HepG2 (cell line): ENCODE results near the gene HPD. TPM values are rescaled to one million over a fixed set of nuclear protein-coding genes. Genes with fewer than 3 reads are reported as not detected.

Experiments used
- CBX5 ChIP-seq: sonication (generic); formaldehyde crosslinking; IDR thresholded peaks from 2 replicates; pipeline ENCODE4 v1.4.0; 2020; ENCODE audit warnings: missing genetic modification reagents, borderline replicate concordance
- KLF16 ChIP-seq, 2 experiments: sonication (generic) in 1 of 2; formaldehyde crosslinking in 1 of 2; IDR thresholded peaks; 2 replicates each; pipeline versions ENCODE4 v1.6.1 to v1.8.0; 2016 to 2023; ENCODE audit warnings: missing genetic modification reagents in 2 of 2, missing compliant biosample characterization in 1 of 2
- MXD3 ChIP-seq: IDR thresholded peaks from 2 replicates; pipeline ENCODE4 v1.6.1; 2016; ENCODE audit warnings: mild to moderate bottlenecking, missing biosample characterization, missing genetic modification reagents
- MYC ChIP-seq: sonication (generic); formaldehyde crosslinking; IDR thresholded peaks from 2 replicates; pipeline ENCODE4 v1.9.0; 2021; ENCODE audit warnings: missing genetic modification reagents, borderline replicate concordance
- TAF15 ChIP-seq: fragments of 200-400 bp; formaldehyde crosslinking; IDR thresholded peaks from one replicate; pipeline ENCODE4 v1.6.1; 2018; ENCODE audit warnings: mild to moderate bottlenecking, low read depth, low read length; ENCODE audit not compliant: poor library complexity, severe bottlenecking
- UBTF ChIP-seq: sonication (generic); formaldehyde crosslinking; IDR thresholded peaks from 2 replicates; pipeline ENCODE4 v1.4.0; 2020; ENCODE audit warnings: mild to moderate bottlenecking, missing genetic modification reagents
- ZBTB37 ChIP-seq: sonication (generic); formaldehyde crosslinking; IDR thresholded peaks from 2 replicates; pipeline ENCODE4 v1.4.0; 2020; ENCODE audit warnings: mild to moderate bottlenecking, missing genetic modification reagents
- ZBTB7A ChIP-seq: sonication (generic); formaldehyde crosslinking; IDR thresholded peaks from 2 replicates; pipeline ENCODE4 v1.8.0; 2022; ENCODE audit warnings: mild to moderate bottlenecking, missing genetic modification reagents
- ZNF547 ChIP-seq: sonication (generic); formaldehyde crosslinking; IDR thresholded peaks from 2 replicates; pipeline ENCODE4 v1.5.1; 2020; ENCODE audit warnings: mild to moderate bottlenecking, missing genetic modification reagents
- ZNF850 ChIP-seq: sonication (generic); formaldehyde crosslinking; conservative IDR thresholded peaks from 2 replicates; pipeline ENCODE4 v1.9.0; 2021; ENCODE audit warnings: mild to moderate bottlenecking, missing genetic modification reagents
- ZSCAN5A ChIP-seq: sonication (generic); formaldehyde crosslinking; IDR thresholded peaks from 2 replicates; pipeline ENCODE4 v1.8.0; 2022; ENCODE audit warnings: mild to moderate bottlenecking, missing genetic modification reagents, borderline replicate concordance
- polyA plus RNA-seq, 8 experiments: library from polyadenylated mRNA; depleted of rRNA in 3 of 8; stranded (reverse) in 7 of 8; unstranded in 1 of 8; fragments of >200 nt; fragmentation: Illumina TruSeq in 4 of 8; extraction: Trizol in 4 of 8; gene quantifications; 2 replicates each; pipeline versions ENCODE4 v1.2.1 to v1.2.3, GENCODE V29; 2011 to 2016; ENCODE audit warnings: low read depth in 4 of 8, missing spikeins in 1 of 8, mixed read lengths in 1 of 8; ENCODE audit not compliant: insufficient read depth in 1 of 8
- total RNA-seq, 5 experiments: library from RNA; depleted of rRNA; stranded (reverse); fragments of >200 nt; fragmentation: Illumina TruSeq; extraction: Trizol; gene quantifications; 2 replicates each; pipeline ENCODE4 v1.2.3, GENCODE V29; 2016; ENCODE audit warnings: low read depth in 1 of 5
- TF ChIP-seq, protein P1 (sequence below), 2 experiments: fragments of 450-650 bp in 1 of 2; sonication (generic) in 1 of 2; formaldehyde crosslinking in 1 of 2; IDR thresholded peaks; 2 replicates each; pipeline versions ENCODE4 v1.6.1 to v1.8.0; 2016 to 2022; ENCODE audit warnings: antibody characterized with exemption in 1 of 2, mild to moderate bottlenecking in 1 of 2, missing genetic modification reagents in 1 of 2

Gene HPD
- total and polyA plus RNA-seq, 2 of the 13 experiments (the other 11 are each of a cell fraction or from before 2014, with no cell fraction given), result 120 to 195 TPM

DNA sequence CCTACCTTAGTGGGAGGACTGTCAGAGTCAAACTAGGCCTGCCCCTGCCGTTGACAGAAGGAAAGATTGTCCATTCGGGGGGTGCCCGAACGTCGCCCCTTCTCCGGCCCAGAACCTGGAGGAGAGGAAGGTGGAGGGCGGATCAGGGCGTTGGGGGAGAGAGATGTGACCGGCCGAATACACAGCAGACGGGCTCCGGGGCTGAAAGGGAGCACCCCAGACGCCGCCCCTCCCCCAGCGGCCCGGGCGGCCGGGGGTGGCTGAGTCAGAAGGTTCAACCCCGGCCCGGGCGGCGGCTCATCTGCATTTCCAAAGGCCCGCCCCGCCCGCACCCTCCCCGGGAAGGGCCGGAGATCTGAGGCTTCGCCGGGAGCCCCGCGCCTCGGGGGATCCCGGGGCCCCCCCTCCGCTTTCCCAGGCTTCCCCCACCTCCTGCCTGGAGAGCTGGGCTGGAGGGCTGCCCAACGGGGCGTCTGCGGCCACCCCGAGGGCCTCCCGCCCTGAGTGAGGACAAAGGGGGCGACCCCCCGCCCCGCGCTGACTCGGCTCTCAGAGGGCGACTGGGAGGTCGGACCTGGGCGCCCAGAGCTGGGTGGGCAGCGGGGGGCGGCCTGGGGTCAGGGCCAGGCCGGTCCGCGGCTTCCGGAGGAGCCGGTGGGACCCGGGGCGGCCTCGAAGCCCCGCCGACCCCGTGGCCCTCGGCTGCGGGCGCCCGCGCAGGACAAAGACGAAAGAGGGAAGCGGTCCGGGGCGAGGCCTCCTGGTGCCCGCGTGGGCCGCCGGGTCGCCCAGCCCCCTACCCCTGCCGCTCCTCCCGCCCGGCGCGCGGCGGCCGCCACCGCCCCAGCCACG, 58.6 kb downstream of the HPD start (continued):
- TF ChIP-seq, protein P1, sequence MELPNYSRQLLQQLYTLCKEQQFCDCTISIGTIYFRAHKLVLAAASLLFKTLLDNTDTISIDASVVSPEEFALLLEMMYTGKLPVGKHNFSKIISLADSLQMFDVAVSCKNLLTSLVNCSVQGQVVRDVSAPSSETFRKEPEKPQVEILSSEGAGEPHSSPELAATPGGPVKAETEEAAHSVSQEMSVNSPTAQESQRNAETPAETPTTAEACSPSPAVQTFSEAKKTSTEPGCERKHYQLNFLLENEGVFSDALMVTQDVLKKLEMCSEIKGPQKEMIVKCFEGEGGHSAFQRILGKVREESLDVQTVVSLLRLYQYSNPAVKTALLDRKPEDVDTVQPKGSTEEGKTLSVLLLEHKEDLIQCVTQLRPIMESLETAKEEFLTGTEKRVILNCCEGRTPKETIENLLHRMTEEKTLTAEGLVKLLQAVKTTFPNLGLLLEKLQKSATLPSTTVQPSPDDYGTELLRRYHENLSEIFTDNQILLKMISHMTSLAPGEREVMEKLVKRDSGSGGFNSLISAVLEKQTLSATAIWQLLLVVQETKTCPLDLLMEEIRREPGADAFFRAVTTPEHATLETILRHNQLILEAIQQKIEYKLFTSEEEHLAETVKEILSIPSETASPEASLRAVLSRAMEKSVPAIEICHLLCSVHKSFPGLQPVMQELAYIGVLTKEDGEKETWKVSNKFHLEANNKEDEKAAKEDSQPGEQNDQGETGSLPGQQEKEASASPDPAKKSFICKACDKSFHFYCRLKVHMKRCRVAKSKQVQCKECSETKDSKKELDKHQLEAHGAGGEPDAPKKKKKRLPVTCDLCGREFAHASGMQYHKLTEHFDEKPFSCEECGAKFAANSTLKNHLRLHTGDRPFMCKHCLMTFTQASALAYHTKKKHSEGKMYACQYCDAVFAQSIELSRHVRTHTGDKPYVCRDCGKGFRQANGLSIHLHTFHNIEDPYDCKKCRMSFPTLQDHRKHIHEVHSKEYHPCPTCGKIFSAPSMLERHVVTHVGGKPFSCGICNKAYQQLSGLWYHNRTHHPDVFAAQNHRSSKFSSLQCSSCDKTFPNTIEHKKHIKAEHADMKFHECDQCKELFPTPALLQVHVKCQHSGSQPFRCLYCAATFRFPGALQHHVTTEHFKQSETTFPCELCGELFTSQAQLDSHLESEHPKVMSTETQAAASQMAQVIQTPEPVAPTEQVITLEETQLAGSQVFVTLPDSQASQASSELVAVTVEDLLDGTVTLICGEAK (IDR thresholded peaks at IDR 0.05), result no peak
- TF ChIP-seq, protein P1 (CRISPR knock-in tag; IDR thresholded peaks at IDR 0.05), result no peak
- TF ChIP-seq KLF16 (CRISPR knock-in tag; IDR thresholded peaks at IDR 0.05) (peak in 1 of 2 experiments; percentile 82; a peak in 2 of 4 replicates), TAF15 (peak; percentile 51), ZBTB7A (CRISPR knock-in tag) (peak; percentile 74; the same call in 1 of the 2 replicates), UBTF (CRISPR knock-in tag) (peak; percentile 40), ZNF547 (no peak), MYC (CRISPR knock-in tag) (0 out of 2 replicates have a peak, but pooled peaks have one; percentile 27), ZNF850 (no peak), ZSCAN5A (CRISPR knock-in tag) (no peak), MXD3 (no peak), CBX5 (no peak; the same call in 1 of the 2 replicates), ZBTB37 (CRISPR knock-in tag) (no peak)
